HG02623 (cell line): ENCODE measurements around the gene RALGDS.

Experiments used
- ATAC-seq: cut with Tn5 transposase; IDR thresholded peaks from one replicate; pipeline ENCODE4 v1.9.1; 2021; ENCODE audit warnings: moderate library complexity; ENCODE audit not compliant: unreplicated experiment

The RALGDS gene

GRCh38 chr9:133057006-133057405 lies 64.0 kb downstream of the RALGDS start:
- no peak for ATAC-seq

GRCh38 chr9:133056533-133056932 lies 64.5 kb downstream of the RALGDS start:
- no peak for ATAC-seq

DNA sequence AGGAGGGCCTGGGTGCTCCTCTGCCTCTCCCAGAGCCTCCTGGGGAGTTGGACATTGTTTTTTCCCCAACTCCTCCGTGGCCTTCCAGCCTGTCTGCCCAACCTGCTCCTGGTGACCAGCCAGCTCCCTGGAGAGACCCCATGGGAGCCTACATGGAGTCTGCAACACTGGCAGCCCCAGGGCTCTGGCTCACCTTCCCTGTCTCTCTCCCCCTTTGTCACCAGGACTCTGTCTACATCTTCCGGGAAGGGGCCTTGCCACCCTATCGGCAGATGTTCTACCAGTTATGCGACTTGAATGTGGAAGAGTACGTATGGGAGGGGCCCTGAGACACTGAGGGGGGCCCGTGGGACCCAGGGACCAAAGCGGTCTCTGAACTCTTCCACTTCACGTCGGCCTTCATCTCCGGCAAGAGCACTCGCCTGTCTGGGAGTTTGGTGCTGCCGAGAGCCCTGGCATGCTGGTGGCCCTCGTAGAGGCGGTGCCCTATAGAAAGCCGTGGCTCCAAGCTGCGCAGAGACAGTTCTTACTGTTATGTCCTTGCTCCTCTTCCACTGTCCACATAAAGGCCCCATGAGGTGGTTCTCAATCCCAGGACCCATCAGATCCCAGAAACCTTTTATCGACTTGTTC lies 65.1 kb downstream of the RALGDS start:
- no peak for ATAC-seq

- no peak for ATAC-seq
Observed at GRCh38 chr9:133054966-133055365, 66.1 kb downstream of the RALGDS start.

DNA sequence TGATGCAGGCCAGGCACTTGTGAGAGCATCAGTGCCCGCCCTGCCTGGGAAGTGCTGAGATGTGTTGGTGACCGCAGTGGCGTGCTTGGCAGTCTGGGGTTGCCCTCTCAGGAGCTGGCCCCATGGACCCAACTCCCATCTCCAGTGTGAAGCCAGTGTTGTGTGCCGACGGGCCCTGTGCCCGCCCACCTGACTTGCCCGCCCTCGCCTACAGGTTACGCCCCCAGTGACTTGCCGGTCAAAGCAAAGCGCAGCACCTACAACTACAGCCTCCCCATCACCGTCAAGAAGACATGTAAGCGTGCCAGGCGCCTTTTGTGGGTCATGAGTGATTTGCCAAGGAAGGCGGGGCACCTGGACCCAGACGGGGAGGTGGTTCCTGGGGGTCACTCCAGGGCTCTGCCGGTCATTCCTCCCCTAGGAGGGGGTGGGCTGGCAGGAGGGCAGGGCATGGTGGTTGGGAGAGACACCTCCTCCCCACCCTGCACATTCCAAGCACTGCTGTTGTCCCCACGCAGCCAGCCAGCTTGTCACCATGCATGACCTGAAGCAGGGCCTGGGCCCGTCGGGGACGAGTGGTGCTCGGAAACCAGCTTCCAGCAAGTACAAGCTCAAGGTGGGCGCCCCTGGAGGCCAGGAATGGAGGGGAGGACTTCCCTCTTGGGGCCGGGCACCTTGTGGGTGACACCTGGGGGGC lies 66.7 kb downstream of the RALGDS start:
- no peak for ATAC-seq

DNA sequence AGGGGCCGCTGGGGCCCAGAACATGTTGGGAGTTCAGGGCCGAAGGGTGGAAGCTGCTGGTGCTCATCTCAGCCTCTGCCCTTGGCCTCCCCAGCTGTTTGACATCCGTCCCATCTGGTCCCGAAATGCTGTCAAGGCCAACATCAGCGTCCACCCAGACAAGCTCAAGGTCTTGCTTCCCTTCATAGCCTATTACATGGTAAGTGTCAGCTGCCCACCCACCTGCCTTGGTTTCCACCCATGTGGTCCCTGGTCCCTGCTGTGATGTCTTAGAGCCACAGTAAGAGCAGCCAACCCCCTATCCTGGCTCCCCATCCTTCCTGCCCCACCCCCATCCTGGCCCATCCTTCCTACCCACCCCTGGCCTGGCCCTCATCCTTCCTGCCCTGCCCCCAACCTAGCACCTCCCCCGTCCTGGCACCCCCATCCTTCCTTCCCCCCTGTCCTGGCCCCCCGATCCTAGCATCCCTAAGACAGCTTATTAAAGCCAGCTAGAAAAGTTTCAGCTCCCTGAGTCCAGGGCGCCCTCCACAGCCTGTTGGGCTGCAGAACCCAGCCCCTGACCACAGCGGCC lies 69.0 kb downstream of the RALGDS start:
- no peak for ATAC-seq

- no peak for ATAC-seq
Observed at GRCh38 chr9:133051281-133051900, 69.6 kb downstream of the RALGDS start.

DNA sequence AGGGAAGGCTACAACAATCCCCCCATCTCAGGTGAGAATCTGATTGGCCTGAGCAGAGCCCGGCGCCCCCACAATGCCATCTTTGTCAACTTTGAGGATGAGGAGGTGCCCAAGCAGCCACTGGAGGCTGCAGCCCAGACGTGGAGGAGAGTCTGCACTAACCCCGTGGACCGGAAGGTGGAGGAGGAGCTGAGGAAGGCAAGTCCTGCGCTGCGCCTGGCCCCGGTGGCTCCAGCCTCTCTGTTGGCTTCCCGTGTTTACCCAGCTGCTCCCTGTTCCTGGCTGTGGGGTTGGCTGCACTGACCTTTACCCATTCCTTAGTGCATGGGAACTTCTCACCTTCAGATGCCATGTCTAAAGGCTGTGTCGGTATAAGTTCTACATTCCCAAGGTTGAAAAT lies 70.3 kb downstream of the RALGDS start:
- no peak for ATAC-seq

DNA sequence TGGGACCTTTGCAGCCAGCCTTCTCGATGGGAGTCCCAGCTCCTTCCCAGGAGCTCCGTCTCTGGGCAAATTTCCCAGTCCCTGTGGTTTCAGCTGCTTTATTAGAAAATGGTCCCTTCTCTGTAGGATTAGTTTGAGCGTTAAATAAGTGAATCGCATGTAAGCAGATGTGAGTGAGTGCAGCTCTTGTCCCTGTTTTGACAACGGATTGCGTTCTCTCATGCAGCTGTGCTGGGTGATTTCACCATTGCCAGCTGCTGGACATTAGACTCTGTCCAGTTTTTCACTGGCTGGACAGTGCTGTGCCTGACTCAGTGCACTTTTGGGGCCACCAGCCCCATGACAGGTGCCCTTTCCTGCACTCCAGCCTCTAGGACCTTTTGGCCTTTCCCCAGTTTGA lies 70.9 kb downstream of the RALGDS start:
- ATAC-seq: no peak

DNA sequence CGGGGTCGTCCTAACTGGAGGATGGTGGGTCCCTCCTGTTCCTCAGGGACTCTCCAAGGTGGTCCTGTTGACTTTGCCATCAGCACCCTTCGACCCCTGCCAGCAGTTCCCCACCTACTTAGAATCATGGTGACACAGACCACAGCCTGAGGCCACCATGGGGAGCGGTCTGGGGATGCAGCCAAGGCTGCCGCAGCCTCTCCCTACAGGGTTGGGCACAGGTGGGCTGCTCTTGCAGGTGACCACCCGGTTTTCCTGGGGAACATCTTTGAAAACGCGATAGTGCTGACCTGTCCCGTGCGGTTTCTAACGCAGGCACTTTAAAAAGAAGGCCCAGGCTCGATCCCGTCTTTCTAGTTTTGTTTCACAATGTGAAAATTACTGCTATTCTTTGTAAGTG lies 72.0 kb downstream of the RALGDS start:
- no peak for ATAC-seq

GRCh38 chr9:133048595-133048994 lies 72.4 kb downstream of the RALGDS start:
- ATAC-seq: no peak
